Testis (tissue), 2 donors: ENCODE data around the gene SLC12A1.

Source experiments
- CTCF ChIP-seq, 3 experiments: fragments of 450-650 bp in 2 of 3; fragments of 200-600 bp in 1 of 3; sonication (generic) in 1 of 3; IDR thresholded peaks; one replicate each; pipeline ENCODE4 v1.5.1; 2016 to 2019; ENCODE audit warnings: antibody characterized with exemption in 3 of 3, mild to moderate bottlenecking in 2 of 3, moderate library complexity in 1 of 3
- POLR2A ChIP-seq: fragments of 450-650 bp; IDR thresholded peaks from one replicate; pipeline ENCODE4 v1.6.1; 2017; ENCODE audit warnings: antibody characterized with exemption, mild to moderate bottlenecking, moderate library complexity

- TF ChIP-seq CTCF (IDR thresholded peaks at IDR 0.05), result no peak
- TF ChIP-seq POLR2A, result no peak
Measured at GRCh38 chr15:48225771-48226170, 19.7 kb downstream of the SLC12A1 start.
